Transverse colon (tissue), 4 donors: ENCODE data around the gene MDGA2. TPM values are rescaled to one million over a fixed set of nuclear protein-coding genes. Genes with fewer than 3 reads are reported as not detected.
"Not testable (repeated sequence)": the region's sequence is repeated elsewhere in the genome, so short reads cannot be mapped to it uniquely, and the experiment has no call there.

Source experiments
- DNase-seq: peaks from one replicate; pipeline ENCODE4 v3.0.0-alpha.2; 2019
- H3K27ac ChIP-seq, 4 donors: fragments of 200-600 bp; sonication (generic); 2 replicates each; pipeline ENCODE4 v1.5.1; 2016 to 2018; ENCODE audit warnings: inconsistent platforms in 4 of 4
- H3K27me3 ChIP-seq: fragments of 200-600 bp; sonication (generic); 2 replicates; pipeline ENCODE4 v1.5.1; 2017; ENCODE audit warnings: inconsistent platforms
- H3K36me3 ChIP-seq, 4 donors: fragments of 200-600 bp; sonication (generic); 2 replicates each; pipeline ENCODE4 v1.5.1; 2017 to 2019; ENCODE audit warnings: inconsistent platforms in 4 of 4
- H3K4me1 ChIP-seq, 4 donors: fragments of 200-600 bp; sonication (generic); 2 replicates each; pipeline ENCODE4 v1.5.1; 2017 to 2020; ENCODE audit warnings: inconsistent platforms in 4 of 4
- H3K4me3 ChIP-seq, 4 donors: fragments of 200-600 bp; sonication (generic); 1 replicate in 1 of 4; 2 replicates in 3 of 4; pipeline versions ENCODE4 v1.5.1 to v1.6.1; 2017 to 2019; ENCODE audit warnings: inconsistent platforms in 4 of 4
- H3K9me3 ChIP-seq, 2 donors: fragments of 200-600 bp; sonication (generic); 2 replicates each; pipeline ENCODE4 v1.5.1; 2017 to 2019; ENCODE audit warnings: inconsistent platforms in 2 of 2
- CTCF ChIP-seq, 5 experiments: fragments of 200-600 bp in 3 of 5; fragments of 450-650 bp in 2 of 5; sonication (generic) in 3 of 5; IDR thresholded peaks; 1 replicate in 2 of 5; 2 replicates in 3 of 5; pipeline ENCODE4 v1.5.1; 2016 to 2017; ENCODE audit warnings: antibody characterized with exemption in 5 of 5, inconsistent platforms in 3 of 5, mild to moderate bottlenecking in 2 of 5, moderate library complexity in 1 of 5
- EP300 ChIP-seq: sonication (generic); formaldehyde crosslinking; IDR thresholded peaks from one replicate; pipeline ENCODE4 v1.6.1; 2017; ENCODE audit warnings: antibody characterized with exemption, low read depth
- POLR2A ChIP-seq: fragments of 450-650 bp; IDR thresholded peaks from one replicate; pipeline ENCODE4 v1.6.1; 2016; ENCODE audit warnings: antibody characterized with exemption, mild to moderate bottlenecking, moderate library complexity
- POLR2AphosphoS5 ChIP-seq, 3 donors: sonication (generic); formaldehyde crosslinking; IDR thresholded peaks; one replicate each; pipeline ENCODE4 v1.6.1; 2016; ENCODE audit warnings: antibody characterized with exemption in 3 of 3
- WGBS, 2 donors: methylation state at CpG; one replicate each; pipeline ENCODE4 v1.1.5; 2018; ENCODE audit warnings: low coverage in 1 of 2; 5-methylcytosine and 5-hydroxymethylcytosine counted together
- in situ Hi-C, 4 donors: fragments of 200-750 bp; cut with MboI; loops; one replicate each; pipeline versions ENCODE4 v1.15.0 to v1.15.1; 2017; ENCODE audit warnings: low sequenced_read_pairs in 3 of 4, low pct_ligation_motif_present in 1 of 4, low pct_unique_long_range_greater_than_20kb in 1 of 4
- intact Hi-C: fragments of 100-400 bp; cut with DNase I; formaldehyde crosslinking; loops from one replicate; pipeline ENCODE4 v1.15.1; 2023; ENCODE audit warnings: low total_unique reads
- total RNA-seq, 4 donors: library from RNA; depleted of rRNA; stranded (reverse); fragments of >200 nt; gene quantifications; one replicate each; pipeline ENCODE4 v1.1.0, GENCODE V29; 2016

MDGA2 gene
- total RNA-seq, 4 donors from 2014 or later, result not detected

DNA sequence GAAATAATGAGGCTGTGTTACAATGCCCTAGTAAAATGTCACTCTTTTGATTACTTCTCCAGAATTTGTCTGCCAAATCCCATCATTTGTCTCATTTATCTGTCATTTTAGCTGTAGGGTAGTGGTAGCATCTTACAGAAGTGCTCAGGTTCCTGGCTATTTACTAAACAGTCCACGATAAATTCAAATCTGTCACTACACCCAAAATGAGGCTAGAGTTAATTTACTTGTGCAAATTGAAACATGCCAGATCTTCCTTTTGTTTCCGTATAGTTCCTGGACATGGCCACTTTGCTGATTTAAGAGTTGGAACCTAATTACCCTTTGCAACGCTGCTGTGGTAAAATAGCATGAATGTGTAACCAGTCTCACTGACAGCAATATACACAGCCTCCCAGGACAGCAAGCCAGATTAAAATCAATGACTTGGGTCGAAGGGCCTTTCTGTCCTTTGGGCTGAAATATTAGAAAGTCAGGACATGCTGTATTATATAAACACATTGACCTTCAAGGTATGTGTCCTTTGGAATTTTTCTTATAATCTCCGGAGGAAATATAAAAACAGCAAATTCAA is 485.4 kb downstream of the MDGA2 start:
- WGBS, 2 donors, result 61 to 63% methylated on average over 4 to 5 of the region's 5 CpGs
- Histone ChIP-seq H3K9me3 (no peaks in the 10 kb centered on the region), H3K4me1 (no peaks in the 10 kb centered on the region), H3K27me3 (no peaks in the 10 kb centered on the region), H3K4me3 (no peak overlapping the region), H3K36me3 (no peaks in the 10 kb centered on the region), H3K27ac (no peak overlapping the region)
- DNase-seq, result no peak
- no peak for TF ChIP-seq CTCF (IDR thresholded peaks at IDR 0.05)
- TF ChIP-seq EP300, result no peak
- TF ChIP-seq POLR2AphosphoS5 (IDR thresholded peaks at IDR 0.05), result no peak
- TF ChIP-seq POLR2A, result no peak
- intact Hi-C loops, result no loop called here
- in situ Hi-C loops, result no loop called here

DNA sequence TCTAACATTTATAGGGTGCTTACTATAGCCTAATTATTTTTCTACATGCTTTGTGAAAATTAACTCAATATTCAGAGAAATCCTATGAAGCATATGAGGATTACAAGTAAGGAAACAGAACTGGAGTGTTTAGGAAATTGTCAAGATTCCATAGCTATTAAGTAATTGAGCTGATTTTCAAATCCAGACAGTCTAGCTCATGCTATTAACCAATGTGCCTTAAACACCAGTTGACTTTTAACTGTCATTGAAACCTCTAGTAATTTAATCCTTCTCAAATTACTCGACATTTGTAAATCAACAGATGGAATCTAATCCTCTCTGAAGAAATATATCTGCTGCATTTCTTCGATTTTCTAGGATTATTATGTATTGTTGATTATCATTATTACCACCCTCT is 488.9 kb downstream of the MDGA2 start:
- DNase-seq, result no peak
- Histone ChIP-seq H3K27ac (no peak overlapping the region), H3K9me3 (no peaks in the 10 kb centered on the region), H3K36me3 (no peaks in the 10 kb centered on the region), H3K4me3 (no peak overlapping the region), H3K4me1 (no peaks in the 10 kb centered on the region), H3K27me3 (no peaks in the 10 kb centered on the region)
- WGBS, 2 donors, result 51 to 64% methylated on average over 2 of the region's 2 CpGs
- intact Hi-C loops (no loop called here), in situ Hi-C loops (no loop called here)
- TF ChIP-seq POLR2AphosphoS5 (IDR thresholded peaks at IDR 0.05), result no peak
- no peak for TF ChIP-seq CTCF (IDR thresholded peaks at IDR 0.05)
- no peak for TF ChIP-seq EP300
- TF ChIP-seq POLR2A, result no peak

DNA sequence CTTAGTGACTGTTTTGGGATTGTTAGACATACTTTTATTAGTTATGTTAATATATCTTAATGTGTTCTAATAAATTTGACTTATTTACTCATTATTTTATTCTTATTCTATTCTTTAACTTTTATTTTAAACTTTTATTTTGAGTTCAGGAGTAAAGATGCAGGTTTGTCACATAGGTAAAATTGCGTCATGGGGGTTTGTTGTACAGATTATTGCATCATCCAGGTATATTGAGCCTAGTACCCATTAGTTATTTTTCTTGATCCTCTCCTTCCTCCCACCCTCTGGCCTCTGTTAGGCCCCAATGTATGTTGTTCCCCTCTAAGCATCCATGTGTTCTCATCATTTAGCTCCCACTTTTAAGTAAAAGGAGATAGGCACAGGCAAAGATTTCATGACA is 495.5 kb downstream of the MDGA2 start:
- in situ Hi-C loops, result no loop called here
- 83 to 91% methylated on average over 1 of the region's 1 CpG for WGBS, 2 donors

GRCh38 chr14:47171896-47172295 is 503.5 kb downstream of the MDGA2 start:
- H3K9me3 ChIP-seq, H3K36me3 ChIP-seq, intact Hi-C loops, DNase-seq, H3K4me1 ChIP-seq, H3K27me3 ChIP-seq, in situ Hi-C loops, H3K4me3 ChIP-seq, H3K27ac ChIP-seq: not testable (repeated sequence)
- WGBS, 2 donors, result 87 to 92% methylated on average over 3 to 10 of the region's 10 CpGs

More for the DNA sequence above, 495.5 kb downstream of the MDGA2 start:
- no peaks in the 10 kb centered on the region for H3K27me3 ChIP-seq
- intact Hi-C loops, result no loop called here
- H3K36me3 ChIP-seq, result no peaks in the 10 kb centered on the region
- H3K9me3 ChIP-seq, result no peaks in the 10 kb centered on the region
- no peak for DNase-seq
- no peak overlapping the region for H3K27ac ChIP-seq
- no peaks in the 10 kb centered on the region for H3K4me1 ChIP-seq
- TF ChIP-seq EP300 (no peak), POLR2AphosphoS5 (IDR thresholded peaks at IDR 0.05) (no peak), CTCF (IDR thresholded peaks at IDR 0.05) (no peak), POLR2A (no peak)
- H3K4me3 ChIP-seq, result no peak overlapping the region

DNA sequence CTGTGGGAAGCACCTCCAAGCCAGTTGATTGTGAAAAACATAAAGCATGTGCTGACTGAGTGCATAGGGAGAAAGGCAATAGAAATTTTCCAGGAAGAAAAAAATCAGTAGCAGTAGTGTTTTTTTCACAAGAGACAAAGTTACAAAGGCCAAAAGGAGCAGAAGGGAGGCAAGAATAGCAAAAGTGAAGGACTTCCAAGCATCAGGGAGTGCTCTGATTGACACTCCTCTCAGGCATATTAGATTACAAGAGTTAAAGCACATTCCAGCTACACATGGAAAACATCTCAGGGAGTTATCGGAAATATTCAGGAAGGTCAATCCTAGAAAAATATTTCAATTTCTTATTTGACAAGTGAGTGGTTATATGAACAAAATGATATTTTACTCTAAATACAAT is 508.0 kb downstream of the MDGA2 start:
- in situ Hi-C loops, result no loop called here
- Histone ChIP-seq H3K4me1 (no peaks in the 10 kb centered on the region), H3K27me3 (no peaks in the 10 kb centered on the region), H3K9me3 (no peaks in the 10 kb centered on the region), H3K27ac (no peak overlapping the region), H3K4me3 (no peak overlapping the region), H3K36me3 (no peaks in the 10 kb centered on the region)
- intact Hi-C loops, result no loop called here
- TF ChIP-seq POLR2AphosphoS5 (IDR thresholded peaks at IDR 0.05), result no peak
- TF ChIP-seq CTCF (IDR thresholded peaks at IDR 0.05), result no peak
- no peak for TF ChIP-seq EP300
- no peak for TF ChIP-seq POLR2A
- WGBS, 2 donors, result 93 to 100% methylated on average over 1 of the region's 1 CpG
- DNase-seq, result no peak
